HepG2 (cell line): ENCODE data around the gene CYP26A1. TPM values are rescaled to one million over a fixed set of nuclear protein-coding genes. Genes with fewer than 3 reads are reported as not detected.

Experiments
- ATAC-seq: fragments of 200-7000 bp; cut with Tn5 transposase; 3 replicates; pipeline ENCODE4 v1.9.1; 2020; ENCODE audit warnings: mild to moderate bottlenecking, moderate library complexity
- BruUV-seq: library from RNA; stranded (reverse); fragments of 400-500 nt; replicated peaks from 2 replicates; lab custom pipeline; 2021; lab: Mats Ljungman, UMichigan
- CTCF ChIA-PET: fragments of 300-600 bp; formaldehyde crosslinking; extraction: SDS; loops from one replicate; lab custom pipeline; 2021; ENCODE audit warnings: low total read pairs, inconsistent platforms, low intra/inter-chr PET ratio; lab: Yijun Ruan, JAX
- POLR2A ChIA-PET: fragments of 350-600 bp; sonication (Branson Sonifier 250); formaldehyde crosslinking; loops from one replicate; lab custom pipeline; 2020; ENCODE audit warnings: antibody characterized with exemption, inconsistent platforms; lab: Yijun Ruan, JAX
- DNase-seq: peaks from one replicate; pipeline ENCODE4 v3.0.0-alpha.2; 2015; ENCODE audit warnings: low spot score
- FAIRE-seq: peaks from 3 replicates; lab custom pipeline; 2011; peaks lifted over from hg19 to GRCh38; lab: Jason Lieb, UNC
- H2AFZ ChIP-seq: one replicate; pipeline ENCODE4 v1.6.1; 2011; ENCODE audit warnings: low read length, inconsistent platforms
- H3K27ac ChIP-seq: fragments of 300-600 bp; 3 replicates; pipeline ENCODE4 v1.8.0; 2011; ENCODE audit warnings: mixed run types, mild to moderate bottlenecking, mixed read lengths, low read length, inconsistent platforms; ENCODE audit not compliant: insufficient read depth; ENCODE audit errors: extremely low read length
- H3K27me3 ChIP-seq, 2 experiments: fragments of 200-600 bp in 1 of 2; 2 replicates in 1 of 2; 3 replicates in 1 of 2; pipeline versions ENCODE4 v1.6.0 to v1.8.0; 2011; ENCODE audit warnings: low read length in 2 of 2, mild to moderate bottlenecking in 2 of 2, moderate library complexity in 2 of 2, inconsistent platforms in 1 of 2; ENCODE audit not compliant: insufficient read depth in 2 of 2, control insufficient read depth in 1 of 2
- H3K36me3 ChIP-seq, 2 experiments: fragments of 200-600 bp in 1 of 2; replicated peaks in 1 of 2; 2 replicates in 1 of 2; 3 replicates in 1 of 2; pipeline versions ENCODE4 v1.5.1 to v1.8.0; 2011; ENCODE audit warnings: low read length in 2 of 2, inconsistent platforms in 1 of 2; ENCODE audit not compliant: insufficient read depth in 2 of 2, control insufficient read depth in 1 of 2
- H3K4me1 ChIP-seq: 2 replicates; pipeline ENCODE4 v1.5.1; 2012; ENCODE audit warnings: low read length, inconsistent platforms; ENCODE audit not compliant: insufficient read depth
- H3K4me2 ChIP-seq: 2 replicates; pipeline ENCODE4 v1.6.0; 2011; ENCODE audit warnings: low read depth, low read length, inconsistent platforms
- H3K4me3 ChIP-seq, 3 experiments: fragments of 200-600 bp in 1 of 3; sonication (generic), shearing (Covaris generic) in 1 of 3; replicated peaks in 1 of 3; 2 replicates each; pipeline ENCODE4 v1.5.1; 2011 to 2016; ENCODE audit warnings: low read length in 3 of 3, inconsistent platforms in 2 of 3, low read depth in 2 of 3, mild to moderate bottlenecking in 2 of 3, control low read depth in 1 of 3, mixed read lengths in 1 of 3; ENCODE audit not compliant: insufficient read depth in 1 of 3
- H3K79me2 ChIP-seq: one replicate; pipeline ENCODE4 v1.6.1; 2011; ENCODE audit warnings: low read length, inconsistent platforms; ENCODE audit not compliant: insufficient read depth
- H3K9ac ChIP-seq: 2 replicates; pipeline ENCODE4 v1.6.0; 2011; ENCODE audit warnings: mild to moderate bottlenecking, low read depth, low read length, inconsistent platforms; ENCODE audit not compliant: insufficient read depth
- H3K9me3 ChIP-seq: 2 replicates; pipeline ENCODE4 v1.5.1; 2012; ENCODE audit warnings: mild to moderate bottlenecking, low read length
- H4K20me1 ChIP-seq: 2 replicates; pipeline ENCODE4 v1.6.0; 2011; ENCODE audit warnings: inconsistent platforms, mild to moderate bottlenecking, low read length, moderate library complexity; ENCODE audit not compliant: insufficient read depth
- ETV6 ChIP-seq: sonication (generic); formaldehyde crosslinking; conservative IDR thresholded peaks from 2 replicates; pipeline ENCODE4 v1.4.0; 2020; ENCODE audit warnings: missing genetic modification reagents
- HMG20A ChIP-seq: IDR thresholded peaks from 2 replicates; pipeline ENCODE4 v1.6.1; 2016; ENCODE audit warnings: borderline replicate concordance
- NFYC ChIP-seq: IDR thresholded peaks from 2 replicates; pipeline ENCODE4 v1.6.1; 2016; ENCODE audit warnings: missing genetic modification reagents, missing compliant biosample characterization
- PITX1 ChIP-seq: sonication (generic); formaldehyde crosslinking; IDR thresholded peaks from 2 replicates; pipeline ENCODE4 v1.5.1; 2020; ENCODE audit warnings: mild to moderate bottlenecking, missing genetic modification reagents
- PRMT3 ChIP-seq: sonication (generic); formaldehyde crosslinking; IDR thresholded peaks from 2 replicates; pipeline ENCODE4 v1.8.1; 2022; ENCODE audit warnings: low read depth, mild to moderate bottlenecking, moderate library complexity, missing genetic modification reagents, borderline replicate concordance
- RCOR2 ChIP-seq: IDR thresholded peaks from 2 replicates; pipeline ENCODE4 v1.6.1; 2016; ENCODE audit warnings: missing biosample characterization, missing genetic modification reagents
- TP53 ChIP-seq: sonication (generic); formaldehyde crosslinking; conservative IDR thresholded peaks from 2 replicates; pipeline ENCODE4 v1.4.0; 2020; ENCODE audit warnings: missing genetic modification reagents
- ZBTB8A ChIP-seq: sonication (generic); formaldehyde crosslinking; IDR thresholded peaks from 2 replicates; pipeline ENCODE4 v1.4.0; 2020; ENCODE audit warnings: mild to moderate bottlenecking, low read depth, missing genetic modification reagents, borderline replicate concordance
- ZMAT3 ChIP-seq: sonication (generic); formaldehyde crosslinking; conservative IDR thresholded peaks from 2 replicates; pipeline ENCODE4 v1.7.0; 2021; ENCODE audit warnings: missing genetic modification reagents
- ZNF263 ChIP-seq: sonication (generic); formaldehyde crosslinking; IDR thresholded peaks from 2 replicates; pipeline ENCODE4 v1.4.0; 2020; ENCODE audit warnings: missing genetic modification reagents
- ZNF264 ChIP-seq: sonication (generic); formaldehyde crosslinking; IDR thresholded peaks from 2 replicates; pipeline ENCODE4 v1.4.0; 2020; ENCODE audit warnings: missing genetic modification reagents
- ZNF552 ChIP-seq: sonication (generic); formaldehyde crosslinking; IDR thresholded peaks from 2 replicates; pipeline ENCODE4 v1.9.0; 2022; ENCODE audit warnings: missing genetic modification reagents, mild to moderate bottlenecking, borderline replicate concordance
- ZNF577 ChIP-seq: sonication (generic); formaldehyde crosslinking; IDR thresholded peaks from 2 replicates; pipeline ENCODE4 v1.4.0; 2020; ENCODE audit warnings: mild to moderate bottlenecking, low read depth, missing genetic modification reagents, borderline replicate concordance
- ZNF674 ChIP-seq: sonication (generic); formaldehyde crosslinking; IDR thresholded peaks from 2 replicates; pipeline ENCODE4 v1.5.0; 2020; ENCODE audit warnings: low read depth, mild to moderate bottlenecking, missing genetic modification reagents
- ZNF713 ChIP-seq: sonication (generic); formaldehyde crosslinking; IDR thresholded peaks from 2 replicates; pipeline ENCODE4 v1.4.0; 2020; ENCODE audit warnings: mild to moderate bottlenecking, missing genetic modification reagents
- WGBS: methylation state at CpG from one replicate; pipeline ENCODE4 v1.1.6; 2017; ENCODE audit warnings: low lambda C conversion rate; 5-methylcytosine and 5-hydroxymethylcytosine counted together
- in situ Hi-C: cut with HindIII; loops from 2 replicates; pipeline ENCODE4 v1.10.0; 2017; ENCODE audit warnings: low pct_unique_long_range_greater_than_20kb; ENCODE audit not compliant: extremely low pct_ligation_motif_present
- intact Hi-C: fragments of 100-400 bp; cut with micrococcal nuclease; formaldehyde crosslinking; loops from one replicate; pipeline ENCODE4 v1.10.0; 2022; ENCODE audit not compliant: unreplicated experiment
- polyA plus RNA-seq, 8 experiments: library from polyadenylated mRNA; depleted of rRNA in 3 of 8; stranded (reverse) in 7 of 8; unstranded in 1 of 8; fragments of >200 nt; fragmentation: Illumina TruSeq in 4 of 8; extraction: Trizol in 4 of 8; gene quantifications; 2 replicates each; pipeline versions ENCODE4 v1.2.1 to v1.2.3, GENCODE V29; 2011 to 2016; ENCODE audit warnings: low read depth in 4 of 8, missing spikeins in 1 of 8, mixed read lengths in 1 of 8; ENCODE audit not compliant: insufficient read depth in 1 of 8
- total RNA-seq, 5 experiments: library from RNA; depleted of rRNA; stranded (reverse); fragments of >200 nt; fragmentation: Illumina TruSeq; extraction: Trizol; gene quantifications; 2 replicates each; pipeline ENCODE4 v1.2.3, GENCODE V29; 2016; ENCODE audit warnings: low read depth in 1 of 5
- TF ChIP-seq, protein P1 (sequence below): sonication (generic); formaldehyde crosslinking; IDR thresholded peaks from 2 replicates; pipeline ENCODE4 v1.5.0; 2020; ENCODE audit warnings: missing genetic modification reagents
- TF ChIP-seq, protein P2 (sequence below): sonication (generic); formaldehyde crosslinking; IDR thresholded peaks from 2 replicates; pipeline ENCODE4 v1.8.1; 2023; ENCODE audit warnings: mild to moderate bottlenecking, missing genetic modification reagents
- TF ChIP-seq, protein P3 (sequence below): sonication (generic); formaldehyde crosslinking; IDR thresholded peaks from 2 replicates; pipeline ENCODE4 v1.5.0; 2020; ENCODE audit warnings: missing genetic modification reagents, mild to moderate bottlenecking, borderline replicate concordance

CYP26A1 gene
- total and polyA plus RNA-seq, 2 of the 13 experiments (the other 11 are each of a cell fraction or from before 2014, with no cell fraction given): 0.15 TPM; not detected in 1

DNA sequence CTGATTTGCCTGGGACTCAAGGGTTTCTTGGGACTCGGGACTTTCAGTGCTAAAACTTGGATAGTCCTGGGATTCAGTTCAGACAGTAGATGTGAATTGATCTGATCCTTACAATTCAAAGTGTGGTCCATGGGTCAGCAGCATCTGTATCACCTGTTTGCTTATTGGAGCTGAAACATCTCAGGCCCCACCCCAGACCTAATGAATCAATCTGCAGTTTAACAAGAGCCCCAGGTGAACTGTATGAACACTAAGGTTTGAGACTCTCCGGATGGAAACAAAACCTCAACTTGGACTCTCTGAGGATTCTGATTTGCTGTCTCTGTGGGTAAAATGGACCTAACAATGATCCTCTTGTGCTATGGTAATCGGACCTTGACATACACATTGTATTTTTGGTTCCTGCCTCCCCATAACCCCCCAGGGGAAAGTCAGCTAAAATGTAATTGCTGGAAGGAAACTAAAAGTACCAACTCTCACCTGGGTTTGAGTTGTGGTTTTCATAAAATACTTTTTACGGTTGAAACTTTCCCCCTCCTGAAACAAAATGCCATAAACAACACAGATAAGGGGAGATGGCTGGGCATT, 11.7 kb downstream of the CYP26A1 start:
- WGBS: 18% methylated on average over 4 of the region's 4 CpGs
- DNase-seq (no peak), ATAC-seq (no peak)
- Histone ChIP-seq H3K27me3 (peaks cover 0 to 5% of the 10 kb centered on the region in 2 experiments; a peak in 1 of 5 replicates), H3K27ac (no peak overlapping the region), H3K4me2 (no peak overlapping the region), H3K9ac (no peak overlapping the region), H3K4me3 (no peak overlapping the region), H2AFZ (no peak overlapping the region), H4K20me1 (no peaks in the 10 kb centered on the region), H3K4me1 (peaks cover 27% of the 10 kb centered on the region)
- CTCF ChIA-PET: no interaction called here
- intact Hi-C loops: no loop called here
- TF ChIP-seq ZNF263 (CRISPR knock-in tag) (no peak), HMG20A (CRISPR knock-in tag) (no peak), ZNF577 (CRISPR knock-in tag) (no peak), ZBTB8A (CRISPR knock-in tag) (no peak), ZNF713 (CRISPR knock-in tag) (no peak), RCOR2 (no peak)
- TF ChIP-seq, all 625 proteins: peak for 0
- Histone ChIP-seq H3K9me3 (no peaks in the 10 kb centered on the region), H3K79me2 (no peaks in the 10 kb centered on the region), H3K36me3 (no peaks in the 10 kb centered on the region)
- BruUV-seq: no TSS peak
- in situ Hi-C loops: no loop called here
- no peak for FAIRE-seq
- POLR2A ChIA-PET: no interaction called here

DNA sequence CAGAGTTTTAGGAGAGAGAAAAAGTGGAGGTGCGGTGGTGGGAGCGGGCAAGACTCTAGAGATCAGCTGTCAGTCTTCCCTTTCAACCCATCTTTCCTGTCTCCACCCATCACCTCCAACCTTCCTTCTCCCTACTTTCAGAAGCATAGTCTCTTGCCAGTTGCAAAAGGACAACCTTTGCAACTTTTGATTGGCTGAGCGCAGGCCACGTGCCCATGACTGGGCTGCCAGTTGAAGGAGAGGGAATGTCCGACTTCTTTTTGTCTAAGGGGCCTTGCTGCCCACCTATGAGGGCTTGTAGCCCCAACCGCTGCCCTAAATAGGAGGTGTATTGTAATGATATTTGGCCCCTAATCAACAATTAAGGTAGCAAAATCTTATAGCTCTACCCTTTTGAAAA, 12.6 kb downstream of the CYP26A1 start:
- Histone ChIP-seq H3K27me3 (peaks cover 0 to 2% of the 10 kb centered on the region in 2 experiments; a peak in 1 of 5 replicates), H3K9me3 (no peaks in the 10 kb centered on the region), H3K27ac (no peak overlapping the region), H4K20me1 (no peaks in the 10 kb centered on the region), H3K9ac (no peak overlapping the region), H3K4me1 (peaks cover 24% of the 10 kb centered on the region), H3K79me2 (no peaks in the 10 kb centered on the region), H3K4me3 (no peak overlapping the region), H3K36me3 (no peaks in the 10 kb centered on the region), H2AFZ (no peak overlapping the region), H3K4me2 (no peak overlapping the region)
- CTCF ChIA-PET: no interaction called here
- FAIRE-seq (no peak), ATAC-seq (no peak), DNase-seq (no peak)
- intact Hi-C loops (no loop called here), in situ Hi-C loops (no loop called here)
- POLR2A ChIA-PET: no interaction called here
- WGBS: 58% methylated on average over 5 of the region's 6 CpGs
- no TSS peak for BruUV-seq
- TF ChIP-seq, protein P1, sequence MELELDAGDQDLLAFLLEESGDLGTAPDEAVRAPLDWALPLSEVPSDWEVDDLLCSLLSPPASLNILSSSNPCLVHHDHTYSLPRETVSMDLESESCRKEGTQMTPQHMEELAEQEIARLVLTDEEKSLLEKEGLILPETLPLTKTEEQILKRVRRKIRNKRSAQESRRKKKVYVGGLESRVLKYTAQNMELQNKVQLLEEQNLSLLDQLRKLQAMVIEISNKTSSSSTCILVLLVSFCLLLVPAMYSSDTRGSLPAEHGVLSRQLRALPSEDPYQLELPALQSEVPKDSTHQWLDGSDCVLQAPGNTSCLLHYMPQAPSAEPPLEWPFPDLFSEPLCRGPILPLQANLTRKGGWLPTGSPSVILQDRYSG: no peak
- TF ChIP-seq PRMT3 (CRISPR knock-in tag) (no peak), ETV6 (CRISPR knock-in tag) (no peak), NFYC (CRISPR knock-in tag) (no peak), ZNF674 (CRISPR knock-in tag) (no peak), TP53 (CRISPR knock-in tag) (no peak), PITX1 (no peak), ZMAT3 (CRISPR knock-in tag) (no peak), ZNF552 (CRISPR knock-in tag) (no peak), ZNF264 (no peak)
- TF ChIP-seq, protein P2, sequence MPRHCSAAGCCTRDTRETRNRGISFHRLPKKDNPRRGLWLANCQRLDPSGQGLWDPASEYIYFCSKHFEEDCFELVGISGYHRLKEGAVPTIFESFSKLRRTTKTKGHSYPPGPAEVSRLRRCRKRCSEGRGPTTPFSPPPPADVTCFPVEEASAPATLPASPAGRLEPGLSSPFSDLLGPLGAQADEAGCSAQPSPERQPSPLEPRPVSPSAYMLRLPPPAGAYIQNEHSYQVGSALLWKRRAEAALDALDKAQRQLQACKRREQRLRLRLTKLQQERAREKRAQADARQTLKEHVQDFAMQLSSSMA: no peak
- TF ChIP-seq, protein P3, sequence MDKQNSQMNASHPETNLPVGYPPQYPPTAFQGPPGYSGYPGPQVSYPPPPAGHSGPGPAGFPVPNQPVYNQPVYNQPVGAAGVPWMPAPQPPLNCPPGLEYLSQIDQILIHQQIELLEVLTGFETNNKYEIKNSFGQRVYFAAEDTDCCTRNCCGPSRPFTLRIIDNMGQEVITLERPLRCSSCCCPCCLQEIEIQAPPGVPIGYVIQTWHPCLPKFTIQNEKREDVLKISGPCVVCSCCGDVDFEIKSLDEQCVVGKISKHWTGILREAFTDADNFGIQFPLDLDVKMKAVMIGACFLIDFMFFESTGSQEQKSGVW (CRISPR knock-in tag): no peak
